Peyer's patch (tissue), 4 donors: Measurements from ENCODE around the gene PHEX.
A peak's percentile ranks its signal among the peaks of the same experiment; 100 is the strongest.

Experiments
- CTCF ChIP-seq, 6 experiments: fragments of 450-650 bp in 4 of 6; fragments of 200-600 bp in 2 of 6; sonication (generic) in 1 of 6; IDR thresholded peaks; one replicate each; pipeline ENCODE4 v1.5.1; 2017 to 2019; ENCODE audit warnings: antibody characterized with exemption in 6 of 6, mild to moderate bottlenecking in 3 of 6, moderate library complexity in 1 of 6
- POLR2A ChIP-seq, 2 donors: fragments of 450-650 bp; IDR thresholded peaks; one replicate each; pipeline ENCODE4 v1.5.1; 2017; ENCODE audit warnings: antibody characterized with exemption in 2 of 2, mild to moderate bottlenecking in 2 of 2, moderate library complexity in 2 of 2

GRCh38 chrX:22192419-22193060, 160.4 kb downstream of the PHEX start:
- TF ChIP-seq POLR2A (IDR thresholded peaks at IDR 0.05) (no peak), CTCF (IDR thresholded peaks at IDR 0.05) (peak in 5 of 6 experiments; percentile 33 to 71 (median 65))
